ENCODE measurements around the gene HSPA1B. TPM values are rescaled to one million over a fixed set of nuclear protein-coding genes. Genes with fewer than 3 reads are reported as not detected.
"Not testable (repeated sequence)": the region's sequence is repeated elsewhere in the genome, so short reads cannot be mapped to it uniquely, and the experiment has no call there.

HSPA1B gene
- total RNA-seq, 6 donors from 2014 or later, result 92.2 to 177 (median 127) TPM

GRCh38 chr6:31847276-31847978 is 19.9 kb downstream of the HSPA1B start:
- Histone ChIP-seq H3K27me3 (no peaks in the 10 kb centered on the region), H3K27ac (no peak overlapping the region), H3K4me3 (no peak overlapping the region), H3K36me3 (no peaks in the 10 kb centered on the region), H3K9me3 (no peaks in the 10 kb centered on the region), H3K4me1 (no peaks in the 10 kb centered on the region)
- 89 to 90% methylated on average over 2 of the region's 2 CpGs for WGBS, 2 donors
- no peak for ATAC-seq (ENCODE audit: low FRiP score in 2 of 2)
- TF ChIP-seq POLR2A (IDR thresholded peaks at IDR 0.05) (no peak), CTCF (IDR thresholded peaks at IDR 0.05) (no peak), EP300 (IDR thresholded peaks at IDR 0.05) (no peak), POLR2AphosphoS5 (IDR thresholded peaks at IDR 0.05) (no peak)
- no peak for DNase-seq

GRCh38 chr6:31850765-31851484 is 23.4 kb downstream of the HSPA1B start:
- Histone ChIP-seq H3K36me3 (no peaks in the 10 kb centered on the region), H3K9me3 (no peaks in the 10 kb centered on the region), H3K27ac (no peak overlapping the region), H3K4me3 (no peak overlapping the region), H3K4me1 (no peaks in the 10 kb centered on the region), H3K27me3 (no peaks in the 10 kb centered on the region)
- TF ChIP-seq POLR2A (IDR thresholded peaks at IDR 0.05) (no peak), CTCF (IDR thresholded peaks at IDR 0.05) (no peak), EP300 (IDR thresholded peaks at IDR 0.05) (no peak), POLR2AphosphoS5 (IDR thresholded peaks at IDR 0.05) (no peak)
- 85 to 94% methylated on average over 2 of the region's 2 CpGs for WGBS, 2 donors
- no peak for DNase-seq
- ATAC-seq (ENCODE audit: low FRiP score in 2 of 2), result no peak

- Histone ChIP-seq H3K27ac (no peak overlapping the region), H3K36me3 (no peaks in the 10 kb centered on the region), H3K27me3 (no peaks in the 10 kb centered on the region), H3K4me1 (no peaks in the 10 kb centered on the region), H3K9me3 (no peaks in the 10 kb centered on the region), H3K4me3 (no peak overlapping the region)
- DNase-seq, result no peak
- no peak for ATAC-seq (ENCODE audit: low FRiP score in 2 of 2)
- WGBS, 2 donors, result 78 to 86% methylated on average over 2 of the region's 2 CpGs
- TF ChIP-seq POLR2A (IDR thresholded peaks at IDR 0.05), result no peak
- no peak for TF ChIP-seq EP300 (IDR thresholded peaks at IDR 0.05)
- no peak for TF ChIP-seq CTCF (IDR thresholded peaks at IDR 0.05)
- no peak for TF ChIP-seq POLR2AphosphoS5 (IDR thresholded peaks at IDR 0.05)
Observed at GRCh38 chr6:31851485-31851832, 23.9 kb downstream of the HSPA1B start.

- H3K36me3 ChIP-seq; DNase-seq; H3K4me1 ChIP-seq; H3K9me3 ChIP-seq; H3K27me3 ChIP-seq; H3K27ac ChIP-seq; ATAC-seq (ENCODE audit: low FRiP score in 2 of 2); H3K4me3 ChIP-seq: not testable (repeated sequence)
- 87 to 88% methylated on average over 16 to 22 of the region's 35 CpGs for WGBS, 2 donors
Observed at GRCh38 chr6:31851980-31852718, 24.6 kb downstream of the HSPA1B start.

- H3K4me3 ChIP-seq; H3K27me3 ChIP-seq; H3K27ac ChIP-seq; ATAC-seq (ENCODE audit: low FRiP score in 2 of 2); H3K9me3 ChIP-seq; DNase-seq: not testable (repeated sequence)
- Histone ChIP-seq H3K36me3 (peaks cover 10 to 44% (median 31%) of the 10 kb centered on the region in 4 donors), H3K4me1 (peaks cover 9 to 18% (median 9%) of the 10 kb centered on the region in 4 donors)
- 86 to 89% methylated on average over 8 of the region's 8 CpGs for WGBS, 2 donors
Observed at GRCh38 chr6:31857774-31858173, 30.2 kb downstream of the HSPA1B start.
